HepG2 (cell line): ENCODE measurements around the gene GLYATL1B.
"Not testable (repeated sequence)": the region's sequence is repeated elsewhere in the genome, so short reads cannot be mapped to it uniquely, and the experiment has no call there.

Source experiments
- TCF12 ChIP-seq, 2 experiments: fragments of 450-650 bp in 1 of 2; sonication (generic) in 1 of 2; formaldehyde crosslinking in 1 of 2; IDR thresholded peaks; 2 replicates each; pipeline versions ENCODE4 v1.6.1 to v1.8.0; 2017 to 2022; ENCODE audit warnings: antibody characterized with exemption in 1 of 2, mild to moderate bottlenecking in 1 of 2, missing genetic modification reagents in 1 of 2, moderate library complexity in 1 of 2
- ZNF274 ChIP-seq: sonication (generic); formaldehyde crosslinking; IDR thresholded peaks from 2 replicates; pipeline ENCODE4 v1.5.1; 2020; ENCODE audit warnings: mild to moderate bottlenecking, missing genetic modification reagents

- TF ChIP-seq TCF12 (IDR thresholded peaks at IDR 0.05); TCF12 (CRISPR knock-in tag; IDR thresholded peaks at IDR 0.05); ZNF274 (CRISPR knock-in tag): not testable (repeated sequence)
Observed at GRCh38 chr11:59058120-59059033, 27.7 kb upstream of the GLYATL1B start.
